Neuron (in vitro differentiated cells): ENCODE measurements around the gene PCNX3.

Source experiments
- H2AFZ ChIP-seq: one replicate; pipeline ENCODE4 v1.6.1; 2013; ENCODE audit warnings: low read depth, mild to moderate bottlenecking, inconsistent platforms, low read length, moderate library complexity
- H3K27me3 ChIP-seq: one replicate; pipeline ENCODE4 v1.6.1; 2013; ENCODE audit warnings: low read length; ENCODE audit not compliant: insufficient read depth
- H3K36me3 ChIP-seq: one replicate; pipeline ENCODE4 v1.6.1; 2013; ENCODE audit warnings: low read length; ENCODE audit not compliant: insufficient read depth
- H3K4me1 ChIP-seq: one replicate; pipeline ENCODE4 v1.6.1; 2013; ENCODE audit warnings: low read length; ENCODE audit not compliant: insufficient read depth
- H3K4me3 ChIP-seq: 2 replicates; pipeline ENCODE4 v1.5.1; 2013; ENCODE audit warnings: mild to moderate bottlenecking, low read length, moderate library complexity
- H3K9me3 ChIP-seq: one replicate; pipeline ENCODE4 v1.6.1; 2013; ENCODE audit warnings: low read length

The PCNX3 gene

DNA sequence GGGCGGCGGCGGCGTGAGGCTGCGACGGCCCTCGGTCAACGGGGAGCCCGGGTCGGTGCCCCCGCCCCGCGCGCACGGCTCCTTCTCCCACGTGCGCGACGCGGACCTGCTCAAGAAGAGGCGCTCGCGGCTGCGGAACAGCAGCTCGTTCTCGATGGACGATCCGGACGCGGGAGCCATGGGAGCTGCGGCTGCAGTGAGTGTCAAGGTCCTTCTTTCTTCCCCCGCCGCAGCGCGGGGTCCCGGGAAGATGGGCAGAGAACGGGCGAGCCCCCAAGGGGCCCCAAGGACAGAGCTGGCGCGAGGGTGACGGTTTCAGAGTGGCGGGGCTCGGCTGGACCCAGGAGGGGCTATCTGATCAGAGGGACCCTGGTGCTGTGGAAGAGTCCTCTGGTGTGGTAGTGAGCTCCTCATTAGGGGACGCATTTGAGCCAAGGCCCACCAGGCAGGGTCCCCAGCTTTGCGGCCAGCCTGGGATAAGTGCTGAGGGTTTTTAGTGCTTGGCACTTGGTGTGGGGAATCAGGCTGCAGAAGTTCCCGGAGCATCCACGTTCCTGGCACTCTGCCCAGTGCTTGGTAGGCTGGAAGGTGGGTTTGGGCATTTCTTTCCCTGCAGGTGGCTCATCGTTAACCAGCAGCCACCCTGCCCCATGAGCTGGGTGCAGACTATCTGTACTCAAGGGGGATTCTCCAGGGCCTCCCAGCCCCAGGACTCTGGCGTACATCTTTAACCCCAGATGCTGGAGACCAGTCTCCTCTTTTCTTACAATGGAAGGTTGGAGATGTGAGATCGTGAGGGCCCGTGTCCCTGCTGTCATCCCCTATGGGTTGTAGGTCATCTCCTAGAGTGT, 30.0 kb upstream of the PCNX3 start:
- no peaks in the 10 kb centered on the region for H3K9me3 ChIP-seq

GRCh38 chr11:65586247-65586630, 29.3 kb upstream of the PCNX3 start:
- no peak overlapping the region for H3K4me3 ChIP-seq
- no peaks in the 10 kb centered on the region for H3K9me3 ChIP-seq
- H2AFZ ChIP-seq: no peak overlapping the region
- H3K4me1 ChIP-seq: peaks cover 40% of the 10 kb centered on the region
- no peaks in the 10 kb centered on the region for H3K27me3 ChIP-seq
- no peaks in the 10 kb centered on the region for H3K36me3 ChIP-seq

More for the DNA sequence above, 30.0 kb upstream of the PCNX3 start:
- H3K36me3 ChIP-seq: no peaks in the 10 kb centered on the region
- no peak overlapping the region for H2AFZ ChIP-seq
- H3K4me1 ChIP-seq: peaks cover 40% of the 10 kb centered on the region
- H3K4me3 ChIP-seq: no peak overlapping the region
- H3K27me3 ChIP-seq: no peaks in the 10 kb centered on the region

DNA sequence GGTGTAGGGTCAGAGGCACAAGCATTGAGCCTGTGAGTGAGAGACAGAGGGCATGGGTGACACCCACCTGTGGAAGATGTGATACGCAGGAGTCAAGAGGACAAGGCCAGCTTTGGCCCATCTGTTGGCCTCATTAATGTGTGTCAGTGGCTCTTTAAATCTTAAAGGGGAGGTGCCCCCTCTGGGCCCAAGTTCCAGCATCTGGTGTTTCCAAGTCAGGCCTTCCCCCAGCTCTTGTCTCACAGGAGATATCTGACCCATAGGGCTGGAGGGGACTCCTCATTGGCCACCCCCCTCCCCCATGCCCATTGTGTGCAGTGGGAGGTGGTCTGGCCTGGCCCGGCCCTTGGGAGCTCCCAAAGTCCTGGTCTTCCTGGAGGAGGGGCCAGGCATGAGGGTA, 28.9 kb upstream of the PCNX3 start:
- H3K27me3 ChIP-seq: no peaks in the 10 kb centered on the region
- H3K4me1 ChIP-seq: peaks cover 40% of the 10 kb centered on the region
- H3K9me3 ChIP-seq: no peaks in the 10 kb centered on the region
- H3K36me3 ChIP-seq: no peaks in the 10 kb centered on the region
- H3K4me3 ChIP-seq: no peak overlapping the region
- no peak overlapping the region for H2AFZ ChIP-seq

GRCh38 chr11:65588199-65589054, 27.1 kb upstream of the PCNX3 start:
- Histone ChIP-seq H3K27me3 (no peaks in the 10 kb centered on the region), H3K4me1 (peaks cover 40% of the 10 kb centered on the region), H3K4me3 (no peak overlapping the region), H3K9me3 (no peaks in the 10 kb centered on the region), H3K36me3 (no peaks in the 10 kb centered on the region), H2AFZ (no peak overlapping the region)

- Histone ChIP-seq H2AFZ (no peak overlapping the region), H3K4me3 (no peak overlapping the region), H3K9me3 (no peaks in the 10 kb centered on the region), H3K27me3 (no peaks in the 10 kb centered on the region), H3K4me1 (peaks cover 36% of the 10 kb centered on the region), H3K36me3 (no peaks in the 10 kb centered on the region)
Observed at GRCh38 chr11:65589444-65590239, 25.9 kb upstream of the PCNX3 start.

GRCh38 chr11:65590240-65590738, 25.3 kb upstream of the PCNX3 start:
- no peak overlapping the region for H3K4me3 ChIP-seq
- H3K4me1 ChIP-seq: peaks cover 36% of the 10 kb centered on the region
- no peaks in the 10 kb centered on the region for H3K36me3 ChIP-seq
- H3K9me3 ChIP-seq: no peaks in the 10 kb centered on the region
- no peaks in the 10 kb centered on the region for H3K27me3 ChIP-seq
- H2AFZ ChIP-seq: no peak overlapping the region

- peaks cover 25% of the 10 kb centered on the region for H3K4me1 ChIP-seq
- no peaks in the 10 kb centered on the region for H3K9me3 ChIP-seq
- no peak overlapping the region for H2AFZ ChIP-seq
- no peaks in the 10 kb centered on the region for H3K27me3 ChIP-seq
- H3K36me3 ChIP-seq: no peaks in the 10 kb centered on the region
- peak overlapping the region; percentile 18 for H3K4me3 ChIP-seq
Observed at GRCh38 chr11:65591939-65592857, 23.4 kb upstream of the PCNX3 start.

- H3K36me3 ChIP-seq: peaks cover 7% of the 10 kb centered on the region
- no peak overlapping the region for H3K4me3 ChIP-seq
- H3K27me3 ChIP-seq: no peaks in the 10 kb centered on the region
Observed at GRCh38 chr11:65592858-65593517, 22.6 kb upstream of the PCNX3 start.

GRCh38 chr11:65593518-65594414, 21.8 kb upstream of the PCNX3 start:
- peaks cover 14% of the 10 kb centered on the region for H3K36me3 ChIP-seq
- no peak overlapping the region for H2AFZ ChIP-seq
- peaks cover 10% of the 10 kb centered on the region for H3K4me1 ChIP-seq
- no peaks in the 10 kb centered on the region for H3K9me3 ChIP-seq
- H3K27me3 ChIP-seq: no peaks in the 10 kb centered on the region
- no peak overlapping the region for H3K4me3 ChIP-seq

More at GRCh38 chr11:65592858-65593517, 22.6 kb upstream of the PCNX3 start:
- H3K4me1 ChIP-seq: peaks cover 17% of the 10 kb centered on the region
- H2AFZ ChIP-seq: no peak overlapping the region
- no peaks in the 10 kb centered on the region for H3K9me3 ChIP-seq

DNA sequence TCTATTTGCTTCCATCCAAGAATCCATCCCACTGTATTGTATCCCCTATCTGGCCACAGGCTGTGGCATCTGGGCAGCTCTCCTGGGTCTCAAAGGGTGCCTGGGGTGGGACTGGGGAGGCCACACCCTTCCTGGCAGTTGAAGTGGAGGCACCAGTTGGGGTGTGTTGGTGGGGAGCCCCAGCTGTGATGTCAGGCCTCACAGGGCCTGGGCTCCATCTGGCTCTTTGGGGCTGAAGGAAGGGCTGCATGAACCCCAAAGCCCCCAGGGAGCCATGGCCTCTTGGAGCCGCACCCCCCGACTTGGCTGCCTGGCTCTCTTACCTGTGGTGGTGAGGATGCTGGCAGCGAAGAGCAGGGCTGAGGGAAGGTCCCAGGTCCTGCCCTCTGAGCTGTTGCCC, 20.4 kb upstream of the PCNX3 start:
- no peaks in the 10 kb centered on the region for H3K27me3 ChIP-seq
- H3K4me3 ChIP-seq: no peak overlapping the region
- peaks cover 20% of the 10 kb centered on the region for H3K36me3 ChIP-seq
- H3K9me3 ChIP-seq: no peaks in the 10 kb centered on the region
- H2AFZ ChIP-seq: no peak overlapping the region
- no peaks in the 10 kb centered on the region for H3K4me1 ChIP-seq
